Measurements from ENCODE around the gene SOX13. TPM values are rescaled to one million over a fixed set of nuclear protein-coding genes. Genes with fewer than 3 reads are reported as not detected.

SOX13 gene
- total RNA-seq, 1 experiment from 2014 or later = 171 TPM

GRCh38 chr1:204065174-204065985 is 7.5 kb upstream of the SOX13 start:
- TF ChIP-seq ATF1 (CRISPR knock-in tag; IDR thresholded peaks at IDR 0.05) (no peak), SP1 (CRISPR knock-in tag; conservative IDR thresholded peaks at IDR 0.05) (peak; percentile 33; the same call in 1 of the 2 replicates), HMGA2 (CRISPR knock-in tag; IDR thresholded peaks at IDR 0.05) (no peak), ELF4 (CRISPR knock-in tag; IDR thresholded peaks at IDR 0.05; ENCODE audit: low read depth) (no peak), ZNF317 (CRISPR knock-in tag; IDR thresholded peaks at IDR 0.05; ENCODE audit: borderline replicate concordance, low read depth) (no peak), JAZF1 (CRISPR knock-in tag; IDR thresholded peaks at IDR 0.05) (no peak), CDX4 (CRISPR knock-in tag; IDR thresholded peaks at IDR 0.05; ENCODE audit: borderline replicate concordance) (no peak)
- TF ChIP-seq, protein P1, sequence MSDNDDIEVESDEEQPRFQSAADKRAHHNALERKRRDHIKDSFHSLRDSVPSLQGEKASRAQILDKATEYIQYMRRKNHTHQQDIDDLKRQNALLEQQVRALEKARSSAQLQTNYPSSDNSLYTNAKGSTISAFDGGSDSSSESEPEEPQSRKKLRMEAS (CRISPR knock-in tag; IDR thresholded peaks at IDR 0.05) = 0 out of 2 replicates have a peak, but pooled peaks have one; percentile 43
- TF ChIP-seq, protein P2, sequence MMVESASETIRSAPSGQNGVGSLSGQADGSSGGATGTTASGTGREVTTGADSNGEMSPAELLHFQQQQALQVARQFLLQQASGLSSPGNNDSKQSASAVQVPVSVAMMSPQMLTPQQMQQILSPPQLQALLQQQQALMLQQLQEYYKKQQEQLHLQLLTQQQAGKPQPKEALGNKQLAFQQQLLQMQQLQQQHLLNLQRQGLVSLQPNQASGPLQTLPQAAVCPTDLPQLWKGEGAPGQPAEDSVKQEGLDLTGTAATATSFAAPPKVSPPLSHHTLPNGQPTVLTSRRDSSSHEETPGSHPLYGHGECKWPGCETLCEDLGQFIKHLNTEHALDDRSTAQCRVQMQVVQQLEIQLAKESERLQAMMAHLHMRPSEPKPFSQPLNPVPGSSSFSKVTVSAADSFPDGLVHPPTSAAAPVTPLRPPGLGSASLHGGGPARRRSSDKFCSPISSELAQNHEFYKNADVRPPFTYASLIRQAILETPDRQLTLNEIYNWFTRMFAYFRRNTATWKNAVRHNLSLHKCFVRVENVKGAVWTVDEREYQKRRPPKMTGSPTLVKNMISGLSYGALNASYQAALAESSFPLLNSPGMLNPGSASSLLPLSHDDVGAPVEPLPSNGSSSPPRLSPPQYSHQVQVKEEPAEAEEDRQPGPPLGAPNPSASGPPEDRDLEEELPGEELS (CRISPR knock-in tag; IDR thresholded peaks at IDR 0.05) = 0 out of 2 replicates have a peak, but pooled peaks have one; percentile 24
- TF ChIP-seq, protein P3, sequence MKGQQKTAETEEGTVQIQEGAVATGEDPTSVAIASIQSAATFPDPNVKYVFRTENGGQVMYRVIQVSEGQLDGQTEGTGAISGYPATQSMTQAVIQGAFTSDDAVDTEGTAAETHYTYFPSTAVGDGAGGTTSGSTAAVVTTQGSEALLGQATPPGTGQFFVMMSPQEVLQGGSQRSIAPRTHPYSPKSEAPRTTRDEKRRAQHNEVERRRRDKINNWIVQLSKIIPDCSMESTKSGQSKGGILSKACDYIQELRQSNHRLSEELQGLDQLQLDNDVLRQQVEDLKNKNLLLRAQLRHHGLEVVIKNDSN (CRISPR knock-in tag; IDR thresholded peaks at IDR 0.05) = no peak
- TF ChIP-seq, protein P4, sequence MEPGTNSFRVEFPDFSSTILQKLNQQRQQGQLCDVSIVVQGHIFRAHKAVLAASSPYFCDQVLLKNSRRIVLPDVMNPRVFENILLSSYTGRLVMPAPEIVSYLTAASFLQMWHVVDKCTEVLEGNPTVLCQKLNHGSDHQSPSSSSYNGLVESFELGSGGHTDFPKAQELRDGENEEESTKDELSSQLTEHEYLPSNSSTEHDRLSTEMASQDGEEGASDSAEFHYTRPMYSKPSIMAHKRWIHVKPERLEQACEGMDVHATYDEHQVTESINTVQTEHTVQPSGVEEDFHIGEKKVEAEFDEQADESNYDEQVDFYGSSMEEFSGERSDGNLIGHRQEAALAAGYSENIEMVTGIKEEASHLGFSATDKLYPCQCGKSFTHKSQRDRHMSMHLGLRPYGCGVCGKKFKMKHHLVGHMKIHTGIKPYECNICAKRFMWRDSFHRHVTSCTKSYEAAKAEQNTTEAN (CRISPR knock-in tag; IDR thresholded peaks at IDR 0.05) = no peak
- TF ChIP-seq, protein P5, sequence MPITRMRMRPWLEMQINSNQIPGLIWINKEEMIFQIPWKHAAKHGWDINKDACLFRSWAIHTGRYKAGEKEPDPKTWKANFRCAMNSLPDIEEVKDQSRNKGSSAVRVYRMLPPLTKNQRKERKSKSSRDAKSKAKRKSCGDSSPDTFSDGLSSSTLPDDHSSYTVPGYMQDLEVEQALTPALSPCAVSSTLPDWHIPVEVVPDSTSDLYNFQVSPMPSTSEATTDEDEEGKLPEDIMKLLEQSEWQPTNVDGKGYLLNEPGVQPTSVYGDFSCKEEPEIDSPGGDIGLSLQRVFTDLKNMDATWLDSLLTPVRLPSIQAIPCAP (CRISPR knock-in tag; IDR thresholded peaks at IDR 0.05) = peak; percentile 86
- TF ChIP-seq, protein P6, sequence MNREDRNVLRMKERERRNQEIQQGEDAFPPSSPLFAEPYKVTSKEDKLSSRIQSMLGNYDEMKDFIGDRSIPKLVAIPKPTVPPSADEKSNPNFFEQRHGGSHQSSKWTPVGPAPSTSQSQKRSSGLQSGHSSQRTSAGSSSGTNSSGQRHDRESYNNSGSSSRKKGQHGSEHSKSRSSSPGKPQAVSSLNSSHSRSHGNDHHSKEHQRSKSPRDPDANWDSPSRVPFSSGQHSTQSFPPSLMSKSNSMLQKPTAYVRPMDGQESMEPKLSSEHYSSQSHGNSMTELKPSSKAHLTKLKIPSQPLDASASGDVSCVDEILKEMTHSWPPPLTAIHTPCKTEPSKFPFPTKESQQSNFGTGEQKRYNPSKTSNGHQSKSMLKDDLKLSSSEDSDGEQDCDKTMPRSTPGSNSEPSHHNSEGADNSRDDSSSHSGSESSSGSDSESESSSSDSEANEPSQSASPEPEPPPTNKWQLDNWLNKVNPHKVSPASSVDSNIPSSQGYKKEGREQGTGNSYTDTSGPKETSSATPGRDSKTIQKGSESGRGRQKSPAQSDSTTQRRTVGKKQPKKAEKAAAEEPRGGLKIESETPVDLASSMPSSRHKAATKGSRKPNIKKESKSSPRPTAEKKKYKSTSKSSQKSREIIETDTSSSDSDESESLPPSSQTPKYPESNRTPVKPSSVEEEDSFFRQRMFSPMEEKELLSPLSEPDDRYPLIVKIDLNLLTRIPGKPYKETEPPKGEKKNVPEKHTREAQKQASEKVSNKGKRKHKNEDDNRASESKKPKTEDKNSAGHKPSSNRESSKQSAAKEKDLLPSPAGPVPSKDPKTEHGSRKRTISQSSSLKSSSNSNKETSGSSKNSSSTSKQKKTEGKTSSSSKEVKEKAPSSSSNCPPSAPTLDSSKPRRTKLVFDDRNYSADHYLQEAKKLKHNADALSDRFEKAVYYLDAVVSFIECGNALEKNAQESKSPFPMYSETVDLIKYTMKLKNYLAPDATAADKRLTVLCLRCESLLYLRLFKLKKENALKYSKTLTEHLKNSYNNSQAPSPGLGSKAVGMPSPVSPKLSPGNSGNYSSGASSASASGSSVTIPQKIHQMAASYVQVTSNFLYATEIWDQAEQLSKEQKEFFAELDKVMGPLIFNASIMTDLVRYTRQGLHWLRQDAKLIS (CRISPR knock-in tag; IDR thresholded peaks at IDR 0.05; ENCODE audit: borderline replicate concordance) = no peak
- no peaks in the 10 kb centered on the region; the same call in 1 of the 2 replicates for H3K27me3 Mint-ChIP-seq (ENCODE audit: low read depth)
- ChIA-PET POLR2A (interaction anchor here (0.9 to 1.9 kb wide), 2 partner anchors 13 to 200 kb away, joined by 3 to 5 read pairs; no protein-coding TSS in a partner anchor), CTCF (interaction anchor here (0.7 to 1.0 kb wide), 3 partner anchors 15 to 64 kb away, joined by 3 to 9 read pairs (median 3); no protein-coding TSS in a partner anchor)
- H3K9me3 Mint-ChIP-seq = peaks cover 10% of the 10 kb centered on the region
- H3K27ac Mint-ChIP-seq = peak overlapping the region; percentile 96
- H3K4me1 Mint-ChIP-seq = peaks cover 51% of the 10 kb centered on the region
- DNase-seq (ENCODE audit: low spot score) (peak; percentile 37), ATAC-seq (peak; percentile 86)
- peaks cover 5% of the 10 kb centered on the region for H3K36me3 Mint-ChIP-seq
- peak overlapping the region; percentile 44 for H3K4me3 Mint-ChIP-seq

Measured in WTC11 (cell line).